ENCODE data around the gene FOXD1.
"Not testable (repeated sequence)": the region's sequence is repeated elsewhere in the genome, so short reads cannot be mapped to it uniquely, and the experiment has no call there.

FOXD1 gene

DNA sequence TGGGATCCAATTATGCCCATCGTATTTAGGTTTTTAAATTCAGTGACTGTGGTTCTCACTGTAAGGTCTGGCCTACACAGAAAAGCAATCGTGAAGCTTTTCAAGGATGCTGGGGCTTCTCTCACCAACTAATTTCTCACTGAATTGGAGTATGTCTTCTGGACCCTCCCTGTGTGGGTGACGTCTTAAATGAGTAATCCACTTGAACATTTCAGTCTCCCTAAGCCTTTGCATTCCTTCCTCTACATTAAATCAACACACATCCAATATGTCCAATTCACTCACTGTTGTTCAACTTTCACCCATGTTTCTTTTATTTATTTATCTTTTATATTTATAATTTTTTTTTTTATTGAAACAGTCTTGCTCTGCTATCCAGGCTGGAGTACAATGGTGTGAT is 37.1 kb upstream of the FOXD1 start:
- no peaks in the 10 kb centered on the region for H3K9me3 Mint-ChIP-seq
- no peak for ATAC-seq (replicated peaks; ENCODE audit: extremely low read depth, poor library complexity, severe bottlenecking)
- H3K27me3 Mint-ChIP-seq = peaks cover 51% of the 10 kb centered on the region

DNA sequence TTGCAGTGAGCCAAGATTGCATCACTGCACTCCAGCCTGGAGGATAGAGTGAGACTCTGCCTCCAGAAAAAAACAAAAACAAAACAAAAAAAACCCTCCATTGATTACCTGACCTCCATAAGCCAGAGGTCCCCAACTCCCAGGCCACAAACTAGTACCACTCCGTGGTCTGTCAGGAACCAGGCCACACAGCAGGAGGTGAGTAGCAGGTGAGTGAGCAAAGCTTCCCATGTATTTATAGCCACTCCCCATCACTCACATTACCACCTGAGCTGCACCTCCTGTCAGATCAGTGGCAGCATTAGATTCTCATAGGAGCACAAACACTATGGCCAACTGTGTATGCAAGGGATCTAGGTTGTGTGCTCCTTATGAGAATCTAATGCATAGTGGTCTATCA is 35.9 kb upstream of the FOXD1 start:
- Mint-ChIP-seq H3K27ac (ENCODE audit: low read depth) (no peak overlapping the region), H3K27me3 (peaks cover 60% of the 10 kb centered on the region), H3K4me1 (no peaks in the 10 kb centered on the region), H3K9me3 (no peaks in the 10 kb centered on the region), H3K36me3 (ENCODE audit: insufficient read depth) (no peaks in the 10 kb centered on the region), H3K4me3 (no peak overlapping the region)
- ATAC-seq (replicated peaks; ENCODE audit: extremely low read depth, poor library complexity, severe bottlenecking) (no peak), DNase-seq (ENCODE audit: low spot score in 2 of 2) (no peak)

More for the DNA sequence above, 37.1 kb upstream of the FOXD1 start:
- Mint-ChIP-seq H3K4me3 (no peak overlapping the region), H3K36me3 (ENCODE audit: insufficient read depth) (no peaks in the 10 kb centered on the region), H3K27ac (ENCODE audit: low read depth) (no peak overlapping the region), H3K4me1 (no peaks in the 10 kb centered on the region)
- DNase-seq (ENCODE audit: low spot score in 2 of 2) = no peak

DNA sequence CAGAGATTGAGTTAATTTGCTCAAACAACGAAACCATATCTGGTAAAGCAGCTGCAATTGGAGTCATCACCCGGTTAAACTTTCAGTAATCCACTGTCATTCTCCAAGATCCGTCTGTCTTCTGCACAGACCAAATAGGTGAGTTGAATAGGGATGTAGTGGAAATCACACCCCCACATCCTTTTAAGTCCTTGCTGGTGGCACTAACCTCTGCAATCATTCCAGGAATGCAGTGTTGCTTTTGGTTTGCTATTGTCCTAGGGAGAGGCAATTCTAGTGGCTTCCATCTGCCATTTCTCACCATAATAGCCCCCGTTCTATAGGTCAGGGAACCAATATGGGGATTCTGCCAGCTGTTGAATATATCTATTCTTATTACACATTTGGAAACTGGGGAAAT is 35.1 kb upstream of the FOXD1 start:
- no peak for DNase-seq (ENCODE audit: low spot score in 2 of 2)
- Mint-ChIP-seq H3K9me3 (no peaks in the 10 kb centered on the region), H3K4me3 (no peak overlapping the region), H3K27ac (ENCODE audit: low read depth) (no peak overlapping the region), H3K36me3 (ENCODE audit: insufficient read depth) (no peaks in the 10 kb centered on the region), H3K27me3 (peaks cover 65% of the 10 kb centered on the region), H3K4me1 (no peaks in the 10 kb centered on the region)
- no peak for ATAC-seq (replicated peaks; ENCODE audit: extremely low read depth, poor library complexity, severe bottlenecking)

DNA sequence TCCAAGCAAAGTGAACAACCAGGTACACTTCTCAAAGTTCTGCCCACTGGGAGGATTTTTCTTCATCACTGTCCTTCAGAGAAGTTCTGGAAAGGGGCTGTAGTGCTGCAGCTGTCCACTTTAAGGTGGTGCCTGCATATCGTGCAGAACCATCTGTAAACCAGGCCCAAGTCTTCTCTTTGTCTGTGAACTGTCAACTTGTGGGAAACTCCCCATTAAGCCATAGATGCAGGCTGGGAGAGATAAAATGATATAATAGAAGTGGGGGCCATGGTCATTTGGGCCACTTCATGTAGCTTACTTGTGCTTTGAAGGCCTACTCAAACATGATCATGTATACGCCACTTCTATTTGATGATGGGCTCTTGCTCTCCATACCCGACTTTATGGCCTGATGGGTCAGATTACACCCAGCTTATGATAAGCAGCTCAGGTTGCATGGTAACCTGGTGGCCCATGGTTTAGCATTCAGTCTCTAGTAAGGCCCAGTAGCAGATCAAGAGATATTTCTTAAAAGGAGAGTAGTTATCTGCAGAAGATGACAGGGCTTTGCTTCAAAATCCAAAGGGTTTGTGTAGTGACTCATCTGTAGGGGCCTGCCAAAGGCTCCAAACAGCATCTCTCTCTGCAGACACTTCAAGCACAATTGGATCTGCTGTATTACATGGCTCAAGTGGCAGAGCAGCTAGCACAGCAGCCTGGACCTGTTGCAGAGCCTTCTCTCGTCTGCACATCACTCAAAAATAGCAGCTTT is 34.0 kb upstream of the FOXD1 start:
- no peak for ATAC-seq (replicated peaks; ENCODE audit: extremely low read depth, poor library complexity, severe bottlenecking)
- no peak for DNase-seq (ENCODE audit: low spot score in 2 of 2)
- H3K9me3 Mint-ChIP-seq = no peaks in the 10 kb centered on the region
- no peak overlapping the region for H3K4me3 Mint-ChIP-seq
- no peaks in the 10 kb centered on the region for H3K36me3 Mint-ChIP-seq (ENCODE audit: insufficient read depth)
- H3K27me3 Mint-ChIP-seq = peaks cover 65% of the 10 kb centered on the region
- H3K4me1 Mint-ChIP-seq = no peaks in the 10 kb centered on the region
- no peak overlapping the region for H3K27ac Mint-ChIP-seq (ENCODE audit: low read depth)

DNA sequence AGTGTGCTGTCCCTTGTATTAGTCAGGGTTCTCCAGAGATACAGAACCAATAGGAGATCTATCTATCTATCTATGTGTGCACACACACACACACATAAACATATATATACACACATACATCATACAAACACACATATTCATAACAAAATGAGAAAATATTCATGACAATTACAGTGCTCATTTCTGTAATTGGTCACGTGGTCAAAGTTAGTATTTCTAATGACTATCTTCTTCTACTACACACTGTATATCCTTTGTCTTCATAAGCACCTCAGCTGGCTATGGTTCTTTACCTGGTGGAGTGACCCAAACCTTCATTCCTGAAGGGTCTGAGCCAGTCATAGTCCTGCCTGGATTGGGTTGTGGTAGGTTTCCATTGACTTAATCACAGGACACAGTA is 31.9 kb upstream of the FOXD1 start:
- DNase-seq (ENCODE audit: low spot score in 2 of 2) (no peak), ATAC-seq (replicated peaks; ENCODE audit: extremely low read depth, poor library complexity, severe bottlenecking) (no peak)
- Mint-ChIP-seq H3K9me3 (no peaks in the 10 kb centered on the region), H3K36me3 (ENCODE audit: insufficient read depth) (no peaks in the 10 kb centered on the region), H3K4me1 (no peaks in the 10 kb centered on the region), H3K4me3 (no peak overlapping the region), H3K27me3 (peaks cover 45% of the 10 kb centered on the region), H3K27ac (ENCODE audit: low read depth) (no peak overlapping the region)

DNA sequence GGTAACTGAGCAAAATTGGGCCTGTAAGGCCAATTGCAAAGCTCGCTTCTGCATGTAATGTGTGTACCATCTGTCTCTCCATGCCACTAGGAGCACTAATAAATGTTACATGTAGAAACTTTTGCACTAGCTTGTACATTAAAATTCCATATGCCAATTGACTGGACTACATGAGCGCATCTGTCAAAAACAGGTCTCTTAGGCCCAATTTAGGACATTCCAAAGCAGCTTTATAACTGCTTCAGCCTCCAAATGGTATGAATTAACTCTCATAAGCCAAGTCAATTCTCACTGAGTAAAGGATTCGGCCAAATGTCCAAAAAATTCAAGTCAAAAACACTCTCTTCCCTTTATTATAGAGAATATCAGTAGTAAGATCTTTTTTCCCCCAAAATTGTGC is 23.5 kb upstream of the FOXD1 start:
- no peak for ATAC-seq (replicated peaks; ENCODE audit: extremely low read depth, poor library complexity, severe bottlenecking)
- no peak overlapping the region for H3K27ac Mint-ChIP-seq (ENCODE audit: low read depth)
- no peak overlapping the region for H3K4me3 Mint-ChIP-seq
- H3K27me3 Mint-ChIP-seq = peaks cover 15% of the 10 kb centered on the region
- H3K36me3 Mint-ChIP-seq (ENCODE audit: insufficient read depth) = no peaks in the 10 kb centered on the region
- no peak for DNase-seq (ENCODE audit: low spot score in 2 of 2)
- no peaks in the 10 kb centered on the region for H3K4me1 Mint-ChIP-seq
- no peaks in the 10 kb centered on the region for H3K9me3 Mint-ChIP-seq

DNA sequence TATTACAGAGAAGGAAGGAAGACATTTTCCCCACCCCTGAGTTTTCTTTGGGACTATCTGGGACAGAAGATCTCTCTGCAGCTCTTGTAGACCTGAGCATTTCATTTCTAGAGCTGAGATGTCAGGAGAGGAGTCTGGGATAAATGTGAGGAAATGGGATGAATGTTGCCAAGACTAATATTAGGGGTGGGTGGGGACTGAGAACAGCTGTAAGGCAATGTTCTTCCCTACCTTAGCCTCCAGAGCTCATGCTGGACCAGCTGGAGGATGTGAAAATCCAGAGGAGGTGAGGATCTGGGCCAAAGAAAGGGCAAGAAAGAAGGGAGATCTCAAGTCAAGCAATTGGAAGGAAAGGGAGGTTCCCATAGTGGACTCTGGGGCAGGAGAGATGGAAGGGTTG is 23.1 kb upstream of the FOXD1 start:
- Mint-ChIP-seq H3K9me3 (no peaks in the 10 kb centered on the region), H3K36me3 (ENCODE audit: insufficient read depth) (no peaks in the 10 kb centered on the region), H3K4me1 (no peaks in the 10 kb centered on the region), H3K27me3 (peaks cover 17% of the 10 kb centered on the region), H3K27ac (ENCODE audit: low read depth) (no peak overlapping the region), H3K4me3 (no peak overlapping the region)
- DNase-seq (ENCODE audit: low spot score in 2 of 2) (no peak), ATAC-seq (replicated peaks; ENCODE audit: extremely low read depth, poor library complexity, severe bottlenecking) (no peak)

DNA sequence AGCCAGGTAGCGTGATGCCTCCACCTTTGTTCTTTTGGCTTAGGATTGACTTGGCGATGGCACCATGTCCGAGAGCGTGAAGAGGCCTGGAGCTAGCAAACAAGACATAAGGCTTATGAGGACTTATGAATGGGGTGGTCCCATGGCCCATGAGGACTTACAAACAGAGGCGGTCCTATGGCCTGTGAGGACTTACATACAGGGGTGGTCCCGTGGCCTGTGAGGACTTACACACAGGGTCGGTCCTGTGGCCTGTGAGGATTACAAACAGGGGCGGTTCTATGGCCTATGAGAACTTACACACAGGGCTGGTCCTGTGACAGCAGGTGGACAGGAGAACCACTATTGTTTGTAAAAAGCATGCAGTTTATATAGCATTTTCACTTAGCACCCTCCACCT is 21.3 kb upstream of the FOXD1 start:
- Mint-ChIP-seq H3K27ac (ENCODE audit: low read depth) (no peak overlapping the region), H3K4me1 (no peaks in the 10 kb centered on the region), H3K9me3 (no peaks in the 10 kb centered on the region), H3K4me3 (no peak overlapping the region), H3K27me3 (peaks cover 35% of the 10 kb centered on the region), H3K36me3 (ENCODE audit: insufficient read depth) (no peaks in the 10 kb centered on the region)
- DNase-seq (ENCODE audit: low spot score in 2 of 2) (no peak), ATAC-seq (replicated peaks; ENCODE audit: extremely low read depth, poor library complexity, severe bottlenecking) (no peak)

DNA sequence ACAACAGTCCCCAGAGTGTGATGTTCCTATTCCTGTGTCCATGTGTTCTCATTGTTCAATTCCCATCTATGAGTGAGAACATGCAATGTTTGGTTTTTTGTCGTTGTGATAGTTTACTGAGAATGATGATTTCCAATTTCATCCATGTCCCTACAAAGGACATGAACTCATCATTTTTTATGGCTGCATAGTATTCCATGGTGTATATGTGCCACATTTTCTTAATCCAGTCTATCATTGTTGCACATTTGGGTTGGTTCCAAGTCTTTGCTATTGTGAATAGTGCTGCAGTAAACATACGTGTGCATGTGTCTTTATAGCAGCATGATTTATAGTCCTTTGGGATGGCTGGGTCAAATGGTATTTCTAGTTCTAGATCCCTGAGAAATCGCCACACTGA is 20.1 kb upstream of the FOXD1 start:
- H3K4me1 Mint-ChIP-seq; DNase-seq (ENCODE audit: low spot score in 2 of 2); H3K36me3 Mint-ChIP-seq (ENCODE audit: insufficient read depth); H3K27ac Mint-ChIP-seq (ENCODE audit: low read depth); H3K4me3 Mint-ChIP-seq; H3K9me3 Mint-ChIP-seq; ATAC-seq (replicated peaks; ENCODE audit: extremely low read depth, poor library complexity, severe bottlenecking): not testable (repeated sequence)
- H3K27me3 Mint-ChIP-seq = peaks cover 41% of the 10 kb centered on the region

DNA sequence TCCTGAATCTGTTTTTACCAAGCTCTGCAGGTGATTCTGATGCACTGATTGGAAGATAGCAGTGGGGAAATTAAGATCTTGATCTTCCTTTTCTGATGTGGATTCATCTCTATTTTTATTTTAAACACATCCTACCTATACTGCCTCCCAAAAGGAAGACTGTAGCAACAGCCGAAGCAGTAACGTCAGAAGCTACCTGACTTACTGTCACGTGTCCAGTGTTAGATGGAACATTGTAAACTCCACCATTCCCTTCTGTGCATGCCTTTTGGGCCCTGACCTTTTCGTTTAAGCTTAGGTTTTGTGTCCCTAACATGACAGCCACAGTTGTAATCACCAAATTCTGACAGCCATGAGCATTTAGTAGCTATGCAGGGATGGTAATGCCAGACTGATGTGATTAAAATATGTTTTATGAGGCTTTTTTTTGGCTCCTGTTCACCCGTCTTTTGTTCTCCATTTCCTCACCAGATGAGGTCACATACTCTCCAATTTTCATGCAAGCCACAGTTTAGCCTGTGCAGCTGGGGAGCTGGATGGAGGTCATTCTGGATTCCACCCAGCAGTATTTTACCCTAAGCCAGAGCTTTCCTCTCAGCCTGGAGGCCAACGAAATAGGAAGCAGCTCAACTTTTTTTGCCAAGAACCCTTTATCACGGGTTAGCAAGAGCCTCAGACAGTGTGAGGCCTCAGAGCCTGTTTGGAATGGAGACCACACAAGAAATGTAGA is 15.6 kb upstream of the FOXD1 start:
- ATAC-seq (replicated peaks; ENCODE audit: extremely low read depth, poor library complexity, severe bottlenecking) = no peak

DNA sequence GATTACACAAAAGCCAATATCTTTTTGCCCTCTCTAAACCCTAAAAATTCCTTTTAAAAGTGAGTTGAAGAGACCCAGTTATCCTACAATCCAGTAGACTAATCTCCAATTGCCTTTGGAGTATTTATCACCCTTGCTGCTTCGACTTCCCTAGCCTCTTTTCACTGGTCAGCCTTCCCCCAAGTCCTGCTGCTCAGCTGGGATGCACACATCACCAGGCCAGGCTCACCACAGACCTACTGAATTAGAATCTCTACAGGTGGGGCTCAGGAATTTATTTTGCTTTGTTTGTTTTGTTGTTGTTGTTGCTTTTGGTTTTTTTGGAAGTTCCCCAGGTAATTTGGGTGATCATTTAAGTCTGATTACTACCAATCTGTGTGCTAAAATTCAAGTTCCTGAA is 11.6 kb upstream of the FOXD1 start:
- H3K4me1 Mint-ChIP-seq = no peaks in the 10 kb centered on the region

More for the DNA sequence above, 15.6 kb upstream of the FOXD1 start:
- no peaks in the 10 kb centered on the region for H3K36me3 Mint-ChIP-seq (ENCODE audit: insufficient read depth)
- H3K4me3 Mint-ChIP-seq = no peak overlapping the region
- H3K27ac Mint-ChIP-seq (ENCODE audit: low read depth) = no peak overlapping the region
- peaks cover 54% of the 10 kb centered on the region for H3K27me3 Mint-ChIP-seq
- no peaks in the 10 kb centered on the region for H3K4me1 Mint-ChIP-seq
- DNase-seq (ENCODE audit: low spot score in 2 of 2) = no peak
- no peaks in the 10 kb centered on the region for H3K9me3 Mint-ChIP-seq

DNA sequence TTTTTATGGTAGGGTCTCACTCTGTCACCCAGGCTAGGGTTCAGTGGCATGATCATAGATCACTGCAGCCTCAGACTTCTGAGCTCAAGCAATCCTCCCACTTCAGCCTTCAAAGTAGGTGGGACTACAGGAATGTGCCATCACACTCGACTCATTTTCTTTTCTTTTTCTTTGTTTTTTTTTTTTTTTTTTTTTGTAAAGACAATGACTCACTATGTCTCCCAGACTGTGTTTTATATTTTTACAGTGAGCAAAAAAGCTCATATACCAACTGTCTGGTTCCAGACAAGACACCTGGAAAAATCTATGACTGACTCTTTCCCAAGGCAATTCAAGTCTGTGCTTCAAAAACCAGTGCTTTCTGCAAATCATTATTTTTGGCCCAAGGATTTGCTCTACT is 10.8 kb upstream of the FOXD1 start:
- peaks cover 74% of the 10 kb centered on the region for H3K27me3 Mint-ChIP-seq
- H3K4me1 Mint-ChIP-seq = no peaks in the 10 kb centered on the region
- no peaks in the 10 kb centered on the region for H3K36me3 Mint-ChIP-seq (ENCODE audit: insufficient read depth)
- DNase-seq (ENCODE audit: low spot score in 2 of 2) (no peak), ATAC-seq (replicated peaks; ENCODE audit: extremely low read depth, poor library complexity, severe bottlenecking) (no peak)
- no peak overlapping the region for H3K27ac Mint-ChIP-seq (ENCODE audit: low read depth)
- no peak overlapping the region for H3K4me3 Mint-ChIP-seq
- H3K9me3 Mint-ChIP-seq = no peaks in the 10 kb centered on the region

More for the DNA sequence above, 11.6 kb upstream of the FOXD1 start:
- Mint-ChIP-seq H3K9me3 (no peaks in the 10 kb centered on the region), H3K27ac (ENCODE audit: low read depth) (peak overlapping the region; percentile 6), H3K4me3 (no peak overlapping the region), H3K36me3 (ENCODE audit: insufficient read depth) (no peaks in the 10 kb centered on the region), H3K27me3 (peaks cover 74% of the 10 kb centered on the region)
- no peak for DNase-seq (ENCODE audit: low spot score in 2 of 2)
- no peak for ATAC-seq (replicated peaks; ENCODE audit: extremely low read depth, poor library complexity, severe bottlenecking)

DNA sequence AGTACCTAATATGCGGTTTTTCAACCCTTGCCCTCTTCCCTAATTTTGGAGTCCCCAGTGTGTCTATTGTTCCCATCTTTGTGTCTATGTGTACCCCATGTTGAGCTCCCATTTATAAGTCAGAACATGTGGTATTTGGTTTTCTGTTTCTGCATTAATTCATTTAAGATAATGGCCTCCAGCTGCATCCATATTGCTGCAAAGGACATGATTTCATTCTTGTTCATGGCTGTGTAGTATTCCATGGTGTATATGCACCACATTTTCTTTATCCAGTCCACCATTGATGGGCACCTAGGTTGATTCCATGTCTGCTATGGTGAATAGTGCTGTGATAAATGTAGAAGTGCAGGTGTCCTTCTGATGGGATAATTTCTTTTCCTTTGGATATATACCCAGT is 7.9 kb upstream of the FOXD1 start:
- not testable (repeated sequence) for DNase-seq (ENCODE audit: low spot score in 2 of 2); H3K4me3 Mint-ChIP-seq; H3K4me1 Mint-ChIP-seq; H3K9me3 Mint-ChIP-seq; ATAC-seq (replicated peaks; ENCODE audit: extremely low read depth, poor library complexity, severe bottlenecking); H3K36me3 Mint-ChIP-seq (ENCODE audit: insufficient read depth); H3K27ac Mint-ChIP-seq (ENCODE audit: low read depth)
- H3K27me3 Mint-ChIP-seq = peaks cover 97% of the 10 kb centered on the region
